Measurements from ENCODE around the gene SCD5. TPM values are rescaled to one million over a fixed set of nuclear protein-coding genes. Genes with fewer than 3 reads are reported as not detected.

SCD5 gene
- polyA plus RNA-seq, 1 donor from 2014 or later, result 212 TPM

DNA sequence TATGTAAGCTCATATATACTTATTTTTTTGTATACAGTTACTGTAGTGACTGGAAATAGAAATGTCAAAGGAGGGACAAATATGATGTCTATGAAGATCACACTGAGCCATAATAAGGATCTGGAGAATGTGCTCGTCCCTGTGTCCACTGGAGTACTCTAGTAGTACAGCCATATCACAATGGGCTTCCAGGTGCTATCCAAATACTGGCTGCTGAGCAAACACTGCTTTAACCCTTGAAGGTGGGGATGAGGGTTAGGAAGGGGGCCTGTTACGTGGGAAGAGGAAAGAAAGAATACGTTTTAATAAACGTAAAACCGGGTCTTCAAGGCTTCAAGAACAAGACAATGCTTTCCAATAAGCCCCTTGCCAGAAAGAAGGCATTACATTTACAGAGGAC, 207.0 kb downstream of the SCD5 start:
- Histone ChIP-seq H3K9ac (ENCODE audit: low read length) (no peak overlapping the region), H3K36me3 (ENCODE audit: insufficient read depth, low read length) (no peaks in the 10 kb centered on the region), H3K27ac (ENCODE audit: low read length) (no peak overlapping the region), H2AFZ (ENCODE audit: low read depth, low read length) (no peak overlapping the region), H4K20me1 (ENCODE audit: insufficient read depth) (no peaks in the 10 kb centered on the region), H3F3A (ENCODE audit: insufficient read depth, low read length, poor library complexity, severe bottlenecking) (no peaks in the 10 kb centered on the region), H3K79me2 (replicated peaks; ENCODE audit: insufficient read depth, low read length) (no peaks in the 10 kb centered on the region), H3K4me3 (ENCODE audit: low read length) (no peak overlapping the region), H3K4me2 (ENCODE audit: low read length) (no peak overlapping the region), H3K27me3 (ENCODE audit: insufficient read depth, low read depth, low read length) (no peaks in the 10 kb centered on the region), H3K9me3 (ENCODE audit: low read length) (no peaks in the 10 kb centered on the region), H3K9me2 (ENCODE audit: insufficient read depth, low read length) (no peaks in the 10 kb centered on the region)
- TF ChIP-seq SMC3 (conservative IDR thresholded peaks at IDR 0.05; ENCODE audit: poor library complexity), result no peak
- no peak for TF ChIP-seq RAD21 (conservative IDR thresholded peaks at IDR 0.05)
- TF ChIP-seq POLR2AphosphoS5 (IDR thresholded peaks at IDR 0.05), result no peak
- no peak for TF ChIP-seq EP300 (conservative IDR thresholded peaks at IDR 0.05; ENCODE audit: poor library complexity, severe bottlenecking)
- TF ChIP-seq, protein P1, sequence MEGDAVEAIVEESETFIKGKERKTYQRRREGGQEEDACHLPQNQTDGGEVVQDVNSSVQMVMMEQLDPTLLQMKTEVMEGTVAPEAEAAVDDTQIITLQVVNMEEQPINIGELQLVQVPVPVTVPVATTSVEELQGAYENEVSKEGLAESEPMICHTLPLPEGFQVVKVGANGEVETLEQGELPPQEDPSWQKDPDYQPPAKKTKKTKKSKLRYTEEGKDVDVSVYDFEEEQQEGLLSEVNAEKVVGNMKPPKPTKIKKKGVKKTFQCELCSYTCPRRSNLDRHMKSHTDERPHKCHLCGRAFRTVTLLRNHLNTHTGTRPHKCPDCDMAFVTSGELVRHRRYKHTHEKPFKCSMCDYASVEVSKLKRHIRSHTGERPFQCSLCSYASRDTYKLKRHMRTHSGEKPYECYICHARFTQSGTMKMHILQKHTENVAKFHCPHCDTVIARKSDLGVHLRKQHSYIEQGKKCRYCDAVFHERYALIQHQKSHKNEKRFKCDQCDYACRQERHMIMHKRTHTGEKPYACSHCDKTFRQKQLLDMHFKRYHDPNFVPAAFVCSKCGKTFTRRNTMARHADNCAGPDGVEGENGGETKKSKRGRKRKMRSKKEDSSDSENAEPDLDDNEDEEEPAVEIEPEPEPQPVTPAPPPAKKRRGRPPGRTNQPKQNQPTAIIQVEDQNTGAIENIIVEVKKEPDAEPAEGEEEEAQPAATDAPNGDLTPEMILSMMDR (IDR thresholded peaks at IDR 0.05; ENCODE audit: poor library complexity, severe bottlenecking), result no peak
- no peak for TF ChIP-seq MXI1 (conservative IDR thresholded peaks at IDR 0.05; ENCODE audit: poor library complexity, severe bottlenecking)
- no peak for TF ChIP-seq EZH2 (IDR thresholded peaks at IDR 0.05; ENCODE audit: borderline replicate concordance, insufficient read depth, low read length, poor library complexity, severe bottlenecking)

DNA sequence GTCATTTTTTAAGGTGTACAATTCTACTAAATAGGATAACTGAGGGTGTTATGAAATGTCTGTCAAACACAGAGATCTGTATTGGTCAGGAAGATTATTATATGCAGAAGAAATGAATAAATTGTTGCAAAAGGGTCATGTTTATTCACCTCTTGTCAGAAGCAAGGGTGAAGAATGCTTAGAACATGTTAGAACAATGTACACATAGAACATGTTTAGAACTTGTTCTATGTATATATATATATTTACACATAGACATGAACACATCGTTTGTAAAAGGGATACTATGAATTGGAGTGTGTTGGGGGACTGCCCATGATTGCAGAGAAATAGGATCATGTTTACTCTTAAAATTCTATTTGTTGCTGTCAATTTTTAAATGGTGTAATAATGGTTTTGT, 208.8 kb downstream of the SCD5 start:
- TF ChIP-seq EP300 (conservative IDR thresholded peaks at IDR 0.05; ENCODE audit: poor library complexity, severe bottlenecking), result no peak
- no peak for TF ChIP-seq RAD21 (conservative IDR thresholded peaks at IDR 0.05)
- no peak for TF ChIP-seq TAF1 (IDR thresholded peaks at IDR 0.05; ENCODE audit: low read depth)
- TF ChIP-seq, protein P1 (IDR thresholded peaks at IDR 0.05; ENCODE audit: poor library complexity, severe bottlenecking), result no peak
- TF ChIP-seq, protein P2, sequence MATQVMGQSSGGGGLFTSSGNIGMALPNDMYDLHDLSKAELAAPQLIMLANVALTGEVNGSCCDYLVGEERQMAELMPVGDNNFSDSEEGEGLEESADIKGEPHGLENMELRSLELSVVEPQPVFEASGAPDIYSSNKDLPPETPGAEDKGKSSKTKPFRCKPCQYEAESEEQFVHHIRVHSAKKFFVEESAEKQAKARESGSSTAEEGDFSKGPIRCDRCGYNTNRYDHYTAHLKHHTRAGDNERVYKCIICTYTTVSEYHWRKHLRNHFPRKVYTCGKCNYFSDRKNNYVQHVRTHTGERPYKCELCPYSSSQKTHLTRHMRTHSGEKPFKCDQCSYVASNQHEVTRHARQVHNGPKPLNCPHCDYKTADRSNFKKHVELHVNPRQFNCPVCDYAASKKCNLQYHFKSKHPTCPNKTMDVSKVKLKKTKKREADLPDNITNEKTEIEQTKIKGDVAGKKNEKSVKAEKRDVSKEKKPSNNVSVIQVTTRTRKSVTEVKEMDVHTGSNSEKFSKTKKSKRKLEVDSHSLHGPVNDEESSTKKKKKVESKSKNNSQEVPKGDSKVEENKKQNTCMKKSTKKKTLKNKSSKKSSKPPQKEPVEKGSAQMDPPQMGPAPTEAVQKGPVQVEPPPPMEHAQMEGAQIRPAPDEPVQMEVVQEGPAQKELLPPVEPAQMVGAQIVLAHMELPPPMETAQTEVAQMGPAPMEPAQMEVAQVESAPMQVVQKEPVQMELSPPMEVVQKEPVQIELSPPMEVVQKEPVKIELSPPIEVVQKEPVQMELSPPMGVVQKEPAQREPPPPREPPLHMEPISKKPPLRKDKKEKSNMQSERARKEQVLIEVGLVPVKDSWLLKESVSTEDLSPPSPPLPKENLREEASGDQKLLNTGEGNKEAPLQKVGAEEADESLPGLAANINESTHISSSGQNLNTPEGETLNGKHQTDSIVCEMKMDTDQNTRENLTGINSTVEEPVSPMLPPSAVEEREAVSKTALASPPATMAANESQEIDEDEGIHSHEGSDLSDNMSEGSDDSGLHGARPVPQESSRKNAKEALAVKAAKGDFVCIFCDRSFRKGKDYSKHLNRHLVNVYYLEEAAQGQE (IDR thresholded peaks at IDR 0.05; ENCODE audit: borderline replicate concordance), result no peak
- TF ChIP-seq EZH2 (IDR thresholded peaks at IDR 0.05; ENCODE audit: borderline replicate concordance, insufficient read depth, low read length, poor library complexity, severe bottlenecking), result no peak
- no peak for TF ChIP-seq SMC3 (conservative IDR thresholded peaks at IDR 0.05; ENCODE audit: poor library complexity)
- no peak for TF ChIP-seq POLR2AphosphoS5 (IDR thresholded peaks at IDR 0.05)
- no peak for TF ChIP-seq MXI1 (conservative IDR thresholded peaks at IDR 0.05; ENCODE audit: poor library complexity, severe bottlenecking)
- no peaks in the 10 kb centered on the region for H3F3A ChIP-seq (ENCODE audit: insufficient read depth, low read length, poor library complexity, severe bottlenecking)

More for the DNA sequence above, 208.8 kb downstream of the SCD5 start:
- Histone ChIP-seq H3K27me3 (ENCODE audit: insufficient read depth, low read depth, low read length) (no peaks in the 10 kb centered on the region), H2AFZ (ENCODE audit: low read depth, low read length) (no peak overlapping the region), H3K9me2 (ENCODE audit: insufficient read depth, low read length) (no peaks in the 10 kb centered on the region), H3K4me2 (ENCODE audit: low read length) (no peak overlapping the region), H3K4me3 (ENCODE audit: low read length) (no peak overlapping the region), H3K79me2 (replicated peaks; ENCODE audit: insufficient read depth, low read length) (no peaks in the 10 kb centered on the region), H4K20me1 (ENCODE audit: insufficient read depth) (no peaks in the 10 kb centered on the region), H3K27ac (ENCODE audit: low read length) (no peak overlapping the region), H3K9me3 (ENCODE audit: low read length) (no peaks in the 10 kb centered on the region), H3K36me3 (ENCODE audit: insufficient read depth, low read length) (no peaks in the 10 kb centered on the region), H3K9ac (ENCODE audit: low read length) (no peak overlapping the region)

All from neural cell (in vitro differentiated cells).